GM12891 (cell line): ENCODE data around the gene KLKB1.
"Not testable (repeated sequence)": the region's sequence is repeated elsewhere in the genome, so short reads cannot be mapped to it uniquely, and the experiment has no call there.

Experiments used
- DNase-seq: peaks from one replicate; pipeline ENCODE4 v3.0.0; 2011; ENCODE audit warnings: low spot score; ENCODE audit not compliant: insufficient read length
- FAIRE-seq: peaks from 2 replicates; lab custom pipeline; 2011; peaks lifted over from hg19 to GRCh38; lab: Jason Lieb, UNC
- PAX5 ChIP-seq: IDR thresholded peaks from 2 replicates; pipeline ENCODE4 v1.6.1; 2011; ENCODE audit warnings: low read length, moderate library complexity, mild to moderate bottlenecking; ENCODE audit not compliant: insufficient read depth, severe bottlenecking
- POLR2A ChIP-seq: IDR thresholded peaks from 2 replicates; pipeline ENCODE4 v1.6.1; 2011; ENCODE audit warnings: low read depth, low read length, control low read depth
- POLR2AphosphoS5 ChIP-seq: IDR thresholded peaks from 2 replicates; pipeline ENCODE4 v1.6.1; 2011; ENCODE audit warnings: low read depth, low read length, control low read depth
- POU2F2 ChIP-seq: IDR thresholded peaks from 2 replicates; pipeline ENCODE4 v1.6.1; 2011; ENCODE audit warnings: low read depth, mild to moderate bottlenecking, control low read depth, low read length, moderate library complexity
- SPI1 ChIP-seq: IDR thresholded peaks from 2 replicates; pipeline ENCODE4 v1.6.1; 2011; ENCODE audit warnings: low read depth, low read length, control low read depth
- TAF1 ChIP-seq: IDR thresholded peaks from 2 replicates; pipeline ENCODE4 v1.6.1; 2011; ENCODE audit warnings: low read depth, low read length, control low read depth

Gene KLKB1

GRCh38 chr4:186240848-186241491 is 13.7 kb downstream of the KLKB1 start:
- DNase-seq = no peak
- FAIRE-seq = no peak
- TF ChIP-seq PAX5 (no peak), SPI1 (no peak)

GRCh38 chr4:186241616-186242015 is 14.3 kb downstream of the KLKB1 start:
- DNase-seq (no peak), FAIRE-seq (no peak)
- no peak for TF ChIP-seq SPI1
- TF ChIP-seq PAX5 = no peak
- no peak for TF ChIP-seq TAF1
- TF ChIP-seq POU2F2 = no peak
- TF ChIP-seq POLR2AphosphoS5 = no peak
- TF ChIP-seq POLR2A = no peak

GRCh38 chr4:186242031-186242430 is 14.7 kb downstream of the KLKB1 start:
- not testable (repeated sequence) for FAIRE-seq, DNase-seq

- FAIRE-seq (no peak), DNase-seq (no peak)
- TF ChIP-seq POU2F2 (no peak), POLR2A (no peak), TAF1 (no peak), PAX5 (no peak), SPI1 (no peak), POLR2AphosphoS5 (no peak)
Observed at GRCh38 chr4:186243331-186243730, 16.0 kb downstream of the KLKB1 start.

GRCh38 chr4:186244835-186245234 is 17.5 kb downstream of the KLKB1 start:
- no peak for DNase-seq
- no peak for TF ChIP-seq PAX5
- FAIRE-seq = no peak

- DNase-seq, FAIRE-seq: not testable (repeated sequence)
Observed at GRCh38 chr4:186247062-186247752, 19.9 kb downstream of the KLKB1 start.

GRCh38 chr4:186248643-186249042 is 21.3 kb downstream of the KLKB1 start:
- TF ChIP-seq TAF1 = no peak
- TF ChIP-seq POLR2AphosphoS5 = no peak
- TF ChIP-seq POLR2A = no peak
- TF ChIP-seq SPI1 = no peak
- TF ChIP-seq PAX5 = no peak
- TF ChIP-seq POU2F2 = no peak
- FAIRE-seq (no peak), DNase-seq (no peak)

- TF ChIP-seq POLR2AphosphoS5 (no peak), TAF1 (no peak), POU2F2 (no peak), SPI1 (no peak), PAX5 (no peak), POLR2A (no peak)
- no peak for FAIRE-seq
- DNase-seq = no peak
Observed at GRCh38 chr4:186249785-186250754, 22.8 kb downstream of the KLKB1 start.

- TF ChIP-seq TAF1 (no peak), POLR2AphosphoS5 (no peak), SPI1 (no peak), POU2F2 (no peak), PAX5 (no peak), POLR2A (no peak)
- FAIRE-seq (no peak), DNase-seq (no peak)
Observed at GRCh38 chr4:186250760-186251159, 23.5 kb downstream of the KLKB1 start.

GRCh38 chr4:186255122-186255521 is 27.8 kb downstream of the KLKB1 start:
- FAIRE-seq = no peak
- DNase-seq = no peak
- TF ChIP-seq POLR2A (no peak), TAF1 (no peak), PAX5 (no peak), POLR2AphosphoS5 (no peak), SPI1 (no peak), POU2F2 (no peak)
